Gastroesophageal sphincter (tissue), 3 donors: ENCODE results near the gene RTL10.

ENCODE experiments used
- EP300 ChIP-seq: sonication (generic); formaldehyde crosslinking; IDR thresholded peaks from one replicate; pipeline ENCODE4 v1.6.1; 2017; ENCODE audit warnings: antibody characterized with exemption, mild to moderate bottlenecking
- POLR2A ChIP-seq, 2 donors: fragments of 450-650 bp; IDR thresholded peaks; one replicate each; pipeline ENCODE4 v1.6.1; 2017; ENCODE audit warnings: antibody characterized with exemption in 2 of 2, mild to moderate bottlenecking in 2 of 2, moderate library complexity in 1 of 2
- POLR2AphosphoS5 ChIP-seq: sonication (generic); formaldehyde crosslinking; IDR thresholded peaks from one replicate; pipeline ENCODE4 v1.6.1; 2017; ENCODE audit warnings: antibody characterized with exemption
- TF ChIP-seq, protein P1 (sequence below), 4 experiments: fragments of 200-600 bp in 2 of 4; fragments of 450-650 bp in 2 of 4; sonication (generic) in 1 of 4; IDR thresholded peaks; one replicate each; pipeline ENCODE4 v1.5.1; 2017 to 2019; ENCODE audit warnings: antibody characterized with exemption in 4 of 4, mild to moderate bottlenecking in 2 of 4, moderate library complexity in 2 of 4

DNA sequence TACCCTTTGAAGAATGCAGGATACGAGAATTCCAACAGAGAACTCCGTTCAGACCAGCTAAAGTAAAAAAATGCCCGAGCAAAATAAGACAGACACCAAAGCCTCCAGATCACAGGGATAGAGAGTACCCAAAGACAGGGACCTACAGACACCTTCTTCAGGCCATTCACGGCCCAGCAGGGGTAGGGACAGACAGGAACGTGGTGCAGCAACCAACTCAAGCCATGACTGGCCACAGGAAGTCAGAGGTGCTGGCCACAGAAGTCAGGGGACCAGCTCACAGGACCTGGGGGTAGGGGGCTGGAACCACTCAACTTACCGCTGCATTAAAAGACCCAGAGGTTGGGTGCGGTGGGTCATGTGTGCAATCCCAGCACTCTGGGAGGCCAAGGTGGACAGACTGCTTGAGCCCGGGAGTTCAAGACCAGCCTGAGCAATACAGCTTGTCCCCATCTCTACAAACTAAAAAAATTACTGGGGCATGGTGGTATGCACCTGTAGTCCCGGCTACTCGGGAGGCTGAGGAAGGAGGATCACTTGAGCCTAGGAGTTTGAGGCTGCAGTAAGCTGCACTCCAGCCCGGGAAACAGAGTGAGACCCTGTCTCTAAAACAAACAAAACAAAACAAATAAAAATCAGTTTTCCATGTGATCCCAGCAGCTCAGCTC is 47.0 kb upstream of the RTL10 start:
- TF ChIP-seq POLR2AphosphoS5, result no peak
- TF ChIP-seq, protein P1, sequence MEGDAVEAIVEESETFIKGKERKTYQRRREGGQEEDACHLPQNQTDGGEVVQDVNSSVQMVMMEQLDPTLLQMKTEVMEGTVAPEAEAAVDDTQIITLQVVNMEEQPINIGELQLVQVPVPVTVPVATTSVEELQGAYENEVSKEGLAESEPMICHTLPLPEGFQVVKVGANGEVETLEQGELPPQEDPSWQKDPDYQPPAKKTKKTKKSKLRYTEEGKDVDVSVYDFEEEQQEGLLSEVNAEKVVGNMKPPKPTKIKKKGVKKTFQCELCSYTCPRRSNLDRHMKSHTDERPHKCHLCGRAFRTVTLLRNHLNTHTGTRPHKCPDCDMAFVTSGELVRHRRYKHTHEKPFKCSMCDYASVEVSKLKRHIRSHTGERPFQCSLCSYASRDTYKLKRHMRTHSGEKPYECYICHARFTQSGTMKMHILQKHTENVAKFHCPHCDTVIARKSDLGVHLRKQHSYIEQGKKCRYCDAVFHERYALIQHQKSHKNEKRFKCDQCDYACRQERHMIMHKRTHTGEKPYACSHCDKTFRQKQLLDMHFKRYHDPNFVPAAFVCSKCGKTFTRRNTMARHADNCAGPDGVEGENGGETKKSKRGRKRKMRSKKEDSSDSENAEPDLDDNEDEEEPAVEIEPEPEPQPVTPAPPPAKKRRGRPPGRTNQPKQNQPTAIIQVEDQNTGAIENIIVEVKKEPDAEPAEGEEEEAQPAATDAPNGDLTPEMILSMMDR (IDR thresholded peaks at IDR 0.05), result no peak
- no peak for TF ChIP-seq POLR2A (IDR thresholded peaks at IDR 0.05)
- TF ChIP-seq EP300, result no peak
